ENCODE data around the gene NUDT5. TPM values are rescaled to one million over a fixed set of nuclear protein-coding genes. Genes with fewer than 3 reads are reported as not detected.

NUDT5 gene
- polyA plus RNA-seq, 1 donor (not counting 4 experiments of a cell fraction or from before 2014, with no cell fraction given): 125 TPM

- FAIRE-seq (no peak), DNase-seq (ENCODE audit: low read depth, low spot score) (no peak)
- Histone ChIP-seq H3K79me2 (ENCODE audit: control insufficient read depth, insufficient read depth, low read length) (no peaks in the 10 kb centered on the region), H3K9me3 (ENCODE audit: control insufficient read depth, low read depth, low read length) (no peaks in the 10 kb centered on the region), H3K27me3 (ENCODE audit: control insufficient read depth, extremely low read depth, insufficient read depth, low read length) (no peaks in the 10 kb centered on the region), H3K36me3 (ENCODE audit: control insufficient read depth in 2 of 2, extremely low read depth in 1 of 2, insufficient read depth in 2 of 2, low read length in 2 of 2) (peaks cover 14 to 22% of the 10 kb centered on the region in 2 experiments), H3K4me3 (ENCODE audit: control insufficient read depth in 2 of 3, extremely low read depth in 1 of 3, insufficient read depth in 2 of 3, low read depth in 1 of 3, low read length in 3 of 3) (no peak overlapping the region), H2AFZ (ENCODE audit: control insufficient read depth, low read length) (no peak overlapping the region), H3K4me2 (ENCODE audit: control insufficient read depth, extremely low read depth, insufficient read depth, low read depth, low read length) (no peak overlapping the region), H4K20me1 (ENCODE audit: control insufficient read depth, extremely low read depth, insufficient read depth, low read length) (no peaks in the 10 kb centered on the region), H3K27ac (ENCODE audit: control insufficient read depth, insufficient read depth, low read length) (no peak overlapping the region), H3K9me1 (ENCODE audit: control insufficient read depth, extremely low read depth, insufficient read depth, low read length) (no peaks in the 10 kb centered on the region), H3K4me1 (ENCODE audit: control insufficient read depth, extremely low read depth, insufficient read depth, low read length) (peaks cover 9% of the 10 kb centered on the region), H3K9ac (ENCODE audit: control insufficient read depth, extremely low read depth, insufficient read depth, low read length) (no peak overlapping the region)
- TF ChIP-seq CTCF (optimal IDR thresholded peaks at IDR 0.05 in 1 of 3, IDR thresholded peaks at IDR 0.05 in 1 of 3, conservative IDR thresholded peaks at IDR 0.05 in 1 of 3; ENCODE audit: extremely low read depth in 1 of 3, insufficient read depth in 2 of 3, low read length in 3 of 3): no peak
- no peak for TF ChIP-seq EZH2 (IDR thresholded peaks at IDR 0.05; ENCODE audit: low read length)
- dilution Hi-C loops (cut with MboI; ENCODE audit: extremely low pct_ligation_motif_present, low sequenced_read_pairs): no loop called here
Measured at GRCh38 chr10:12181065-12181775, 14.5 kb downstream of the NUDT5 start.

- DNase-seq (ENCODE audit: low read depth, low spot score) (no peak), FAIRE-seq (peak; percentile 41)
- peak in 1 of 3 experiments; percentile 8 for TF ChIP-seq CTCF (optimal IDR thresholded peaks at IDR 0.05 in 1 of 3, IDR thresholded peaks at IDR 0.05 in 1 of 3, conservative IDR thresholded peaks at IDR 0.05 in 1 of 3; ENCODE audit: extremely low read depth in 1 of 3, insufficient read depth in 2 of 3, low read length in 3 of 3)
- no peak for TF ChIP-seq EZH2 (IDR thresholded peaks at IDR 0.05; ENCODE audit: low read length)
- no peaks in the 10 kb centered on the region for H3K79me2 ChIP-seq (ENCODE audit: control insufficient read depth, insufficient read depth, low read length)
- no peak overlapping the region for H3K27ac ChIP-seq (ENCODE audit: control insufficient read depth, insufficient read depth, low read length)
- peaks cover 9% of the 10 kb centered on the region for H3K4me1 ChIP-seq (ENCODE audit: control insufficient read depth, extremely low read depth, insufficient read depth, low read length)
- no peaks in the 10 kb centered on the region for H3K9me1 ChIP-seq (ENCODE audit: control insufficient read depth, extremely low read depth, insufficient read depth, low read length)
- H3K36me3 ChIP-seq (ENCODE audit: control insufficient read depth in 2 of 2, extremely low read depth in 1 of 2, insufficient read depth in 2 of 2, low read length in 2 of 2): peaks cover 14 to 21% of the 10 kb centered on the region in 2 experiments
- H2AFZ ChIP-seq (ENCODE audit: control insufficient read depth, low read length): no peak overlapping the region
- H3K9ac ChIP-seq (ENCODE audit: control insufficient read depth, extremely low read depth, insufficient read depth, low read length): no peak overlapping the region
- no peaks in the 10 kb centered on the region for H4K20me1 ChIP-seq (ENCODE audit: control insufficient read depth, extremely low read depth, insufficient read depth, low read length)
- no peaks in the 10 kb centered on the region for H3K9me3 ChIP-seq (ENCODE audit: control insufficient read depth, low read depth, low read length)
- H3K27me3 ChIP-seq (ENCODE audit: control insufficient read depth, extremely low read depth, insufficient read depth, low read length): no peaks in the 10 kb centered on the region
- H3K4me2 ChIP-seq (ENCODE audit: control insufficient read depth, extremely low read depth, insufficient read depth, low read depth, low read length): peak overlapping the region; percentile 37
- no peak overlapping the region for H3K4me3 ChIP-seq (ENCODE audit: control insufficient read depth in 2 of 3, extremely low read depth in 1 of 3, insufficient read depth in 2 of 3, low read depth in 1 of 3, low read length in 3 of 3)
- dilution Hi-C loops (cut with MboI; ENCODE audit: extremely low pct_ligation_motif_present, low sequenced_read_pairs): no loop called here
Measured at GRCh38 chr10:12180221-12180974, 15.3 kb downstream of the NUDT5 start.
